GM13976 (cell line): Measurements from ENCODE around the gene TMC3.

Experiments
- DNase-seq: peaks from one replicate; pipeline ENCODE4 v3.0.0; 2012; ENCODE audit warnings: low spot score
- in situ Hi-C: fragments of 300-500 bp; cut with MboI; formaldehyde crosslinking; loops from one replicate; pipeline ENCODE4 v1.12.0; 2022; ENCODE audit warnings: low sequenced_read_pairs, mixed read lengths, inconsistent platforms; ENCODE audit not compliant: unreplicated experiment
- TF ChIP-seq, protein P1 (sequence below): IDR thresholded peaks from 2 replicates; pipeline ENCODE4 v1.5.1; 2012; ENCODE audit warnings: borderline replicate concordance, mild to moderate bottlenecking; ENCODE audit not compliant: insufficient read depth; ENCODE audit errors: extremely low read depth, missing control alignments, control extremely low read depth

Gene TMC3

DNA sequence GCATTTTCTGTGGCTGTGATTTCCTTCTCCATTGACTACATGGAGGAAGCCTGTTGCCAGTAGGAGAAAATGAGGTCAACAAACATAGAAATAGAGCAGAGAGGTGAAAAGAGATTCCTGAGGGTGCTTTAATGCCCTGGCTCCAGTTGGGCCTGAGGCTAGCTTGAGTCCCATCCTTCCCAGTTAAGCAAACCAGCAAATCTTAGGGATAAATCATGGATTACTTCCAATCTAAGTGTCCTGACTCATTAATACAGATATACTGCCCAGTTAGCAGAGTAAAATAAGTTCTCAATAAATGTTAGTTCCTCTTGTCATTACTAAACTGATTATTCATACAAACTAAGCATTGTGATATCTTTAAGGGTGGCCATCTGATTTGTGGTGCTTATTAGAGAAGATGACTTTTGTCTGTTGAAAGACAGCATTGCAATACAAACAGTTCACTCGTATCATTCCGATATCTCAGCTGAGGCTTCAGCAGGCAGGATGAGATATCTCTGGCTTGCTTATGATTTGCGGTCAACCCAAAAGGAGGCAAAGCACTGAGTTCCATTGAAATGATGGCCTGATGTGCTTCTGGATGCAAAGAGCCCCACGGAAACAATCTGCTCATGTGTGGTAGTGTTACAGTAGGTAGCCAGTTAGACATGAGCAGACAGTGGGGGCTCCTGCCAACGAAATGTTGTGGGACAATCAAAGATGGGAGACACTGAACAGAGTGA, 43.5 kb downstream of the TMC3 start:
- in situ Hi-C loops, result loop anchor here (10.0 kb wide), 1 partner anchor 46 kb away; no protein-coding TSS in a partner anchor
- TF ChIP-seq, protein P1, sequence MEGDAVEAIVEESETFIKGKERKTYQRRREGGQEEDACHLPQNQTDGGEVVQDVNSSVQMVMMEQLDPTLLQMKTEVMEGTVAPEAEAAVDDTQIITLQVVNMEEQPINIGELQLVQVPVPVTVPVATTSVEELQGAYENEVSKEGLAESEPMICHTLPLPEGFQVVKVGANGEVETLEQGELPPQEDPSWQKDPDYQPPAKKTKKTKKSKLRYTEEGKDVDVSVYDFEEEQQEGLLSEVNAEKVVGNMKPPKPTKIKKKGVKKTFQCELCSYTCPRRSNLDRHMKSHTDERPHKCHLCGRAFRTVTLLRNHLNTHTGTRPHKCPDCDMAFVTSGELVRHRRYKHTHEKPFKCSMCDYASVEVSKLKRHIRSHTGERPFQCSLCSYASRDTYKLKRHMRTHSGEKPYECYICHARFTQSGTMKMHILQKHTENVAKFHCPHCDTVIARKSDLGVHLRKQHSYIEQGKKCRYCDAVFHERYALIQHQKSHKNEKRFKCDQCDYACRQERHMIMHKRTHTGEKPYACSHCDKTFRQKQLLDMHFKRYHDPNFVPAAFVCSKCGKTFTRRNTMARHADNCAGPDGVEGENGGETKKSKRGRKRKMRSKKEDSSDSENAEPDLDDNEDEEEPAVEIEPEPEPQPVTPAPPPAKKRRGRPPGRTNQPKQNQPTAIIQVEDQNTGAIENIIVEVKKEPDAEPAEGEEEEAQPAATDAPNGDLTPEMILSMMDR, result no peak
- no peak for DNase-seq

DNA sequence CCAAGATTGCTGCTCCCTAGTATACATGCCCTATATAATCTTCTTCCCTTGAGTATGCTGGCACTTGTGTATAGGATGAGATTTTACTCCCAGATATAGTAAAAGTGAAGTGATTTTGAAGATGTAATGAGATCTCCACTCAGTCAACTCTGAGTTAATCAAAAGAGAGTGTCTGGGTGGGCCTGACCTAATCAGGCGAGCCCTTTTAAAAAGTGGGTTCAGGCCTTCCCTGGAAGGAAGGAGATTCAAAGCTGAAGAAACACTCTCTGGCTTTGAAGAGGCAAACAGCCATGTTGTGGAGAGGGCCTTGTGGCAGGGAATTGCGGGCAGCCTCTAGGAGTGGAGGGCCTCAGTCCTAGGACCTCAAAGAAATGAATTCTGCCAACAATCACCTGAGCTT, 44.6 kb downstream of the TMC3 start:
- TF ChIP-seq, protein P1, result no peak
- DNase-seq, result no peak
- in situ Hi-C loops, result no loop called here

DNA sequence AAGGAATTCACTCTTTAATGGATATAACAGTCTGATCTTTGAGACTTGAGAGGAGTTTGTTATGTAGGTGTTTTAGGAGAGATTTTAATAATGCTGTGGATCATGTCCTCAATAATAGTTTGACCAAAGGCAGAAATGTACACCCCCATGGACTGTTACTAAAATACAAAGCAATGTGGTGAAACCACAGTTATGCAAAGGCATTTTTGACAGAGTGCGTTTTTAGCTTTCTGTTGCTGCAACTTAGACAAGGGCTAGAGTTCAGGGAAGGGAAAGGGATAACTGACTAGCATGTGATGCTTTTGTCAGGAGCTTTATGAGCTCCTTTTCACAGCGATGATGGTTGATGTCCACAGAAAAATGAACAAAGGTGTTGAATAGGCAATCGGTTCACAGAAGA, 46.5 kb downstream of the TMC3 start:
- no peak for DNase-seq
- in situ Hi-C loops, result no loop called here
- TF ChIP-seq, protein P1, result no peak

DNA sequence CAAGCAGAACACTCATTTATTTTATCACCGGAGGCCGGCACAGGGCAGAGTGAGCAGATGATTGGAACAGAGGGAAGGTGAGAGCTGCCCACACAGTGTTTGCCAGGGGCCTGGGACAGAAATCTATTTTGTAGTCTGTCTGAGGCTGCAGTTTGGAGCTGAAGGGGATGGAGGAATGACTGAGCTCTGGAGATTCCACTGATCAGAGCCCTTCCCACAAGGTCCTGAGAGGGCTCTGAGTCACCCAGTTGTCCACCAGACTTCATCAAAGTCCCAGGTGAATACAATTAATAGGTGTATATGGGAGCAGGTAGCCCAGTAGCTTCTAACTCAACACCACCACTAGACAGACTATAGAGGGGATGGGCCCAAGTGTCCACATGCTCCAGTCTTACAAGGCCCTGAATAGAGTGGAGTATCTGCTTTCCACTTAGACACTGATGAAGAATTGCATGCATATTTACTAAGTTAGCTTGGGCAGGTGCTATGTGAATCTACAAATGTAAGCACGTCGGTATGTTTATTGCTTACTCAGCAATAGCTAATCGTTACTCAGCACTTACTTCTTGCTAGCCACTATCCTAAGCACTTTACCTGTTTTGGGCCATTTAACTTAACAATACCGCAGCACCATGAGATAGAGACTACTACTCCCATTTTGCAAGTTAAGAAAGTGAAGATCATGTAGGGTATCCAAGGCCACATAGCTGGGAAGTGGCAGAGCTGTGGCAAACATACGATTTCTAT, 47.4 kb downstream of the TMC3 start:
- in situ Hi-C loops, result no loop called here
- TF ChIP-seq, protein P1, result no peak

DNA sequence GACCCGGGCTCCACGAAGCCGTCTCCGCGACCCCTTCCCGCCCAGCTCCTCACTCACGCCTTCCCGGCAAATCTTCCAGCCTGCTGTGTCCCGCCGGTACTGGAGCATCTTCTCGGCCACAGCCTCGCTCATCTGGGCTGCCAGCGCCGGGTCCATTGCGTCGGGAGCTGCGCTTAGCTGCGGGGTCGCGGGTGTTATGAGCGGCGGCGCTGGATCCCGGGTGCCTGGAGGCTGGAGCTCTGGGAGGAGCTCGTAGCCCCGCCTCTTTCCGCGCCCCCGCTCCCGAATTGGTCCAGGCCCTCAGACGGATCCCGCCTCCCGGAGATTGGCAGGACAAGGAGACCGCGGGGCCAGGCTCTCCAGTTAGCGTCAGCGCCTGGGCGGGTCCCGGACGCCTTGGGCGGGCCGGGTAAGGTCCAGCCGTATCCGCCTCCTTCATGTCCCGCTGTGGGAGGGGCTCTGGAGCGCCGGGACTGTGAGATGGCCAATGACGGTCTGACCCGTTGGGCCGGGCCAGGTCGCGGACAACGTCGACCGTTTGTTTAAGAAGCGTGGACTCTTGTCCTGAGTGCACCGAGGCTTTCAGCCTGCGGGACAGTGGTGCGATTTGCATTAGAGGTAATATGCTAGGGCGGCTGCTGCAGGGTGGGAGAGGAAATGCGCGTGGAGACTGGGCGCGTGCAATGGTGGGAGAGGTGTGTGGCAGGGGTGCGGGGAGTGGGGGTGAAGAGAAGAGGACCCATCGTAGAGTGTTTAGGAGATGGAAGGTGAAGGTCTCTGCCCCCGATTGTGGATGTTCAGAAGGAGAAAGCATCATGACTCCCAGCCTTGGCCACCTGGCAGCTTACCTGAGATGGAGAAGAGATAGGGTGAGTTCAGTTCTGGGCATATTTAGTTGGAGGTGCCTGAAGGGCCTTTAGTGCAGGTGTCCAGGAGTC, 49.8 kb downstream of the TMC3 start, which contains the start of gene STARD5:
Gene STARD5 (minus strand): TSS at position 198 of the 938 bp plus-strand sequence. CDS start 42 bp downstream, at position 156.
- in situ Hi-C loops, result no loop called here
- DNase-seq, result peak; percentile 99
- TF ChIP-seq, protein P1, result no peak

More for the DNA sequence above, 47.4 kb downstream of the TMC3 start:
- no peak for DNase-seq

DNA sequence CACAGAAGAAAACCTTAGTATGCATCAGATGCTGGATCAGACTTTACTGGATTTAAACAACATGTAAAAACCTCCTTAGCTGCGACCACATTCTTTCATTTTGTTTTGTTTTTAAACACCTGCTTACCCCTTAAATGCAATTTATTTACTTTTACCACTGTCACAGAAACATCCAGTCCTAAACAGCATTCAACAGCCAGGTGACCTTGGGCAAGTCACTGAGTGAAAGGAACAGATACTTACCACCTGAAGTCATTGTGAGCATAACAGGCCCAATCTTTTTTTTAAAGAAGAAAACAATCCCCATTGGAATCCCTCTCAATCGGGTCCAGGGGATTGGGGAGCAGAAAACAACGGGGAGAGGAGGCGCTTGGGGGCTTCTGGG, 50.5 kb downstream of the TMC3 start:
- in situ Hi-C loops, result no loop called here
- TF ChIP-seq, protein P1, result no peak
- no peak for DNase-seq
